Iris pigment epithelial cell (primary cell): ENCODE measurements around the gene TCERG1L.
A peak's percentile ranks its signal among the peaks of the same experiment; 100 is the strongest.
"Not testable (repeated sequence)": the region's sequence is repeated elsewhere in the genome, so short reads cannot be mapped to it uniquely, and the experiment has no call there.

ENCODE experiments used
- DNase-seq: peaks from one replicate; pipeline ENCODE4 v3.0.0-alpha.2; 2011; ENCODE audit warnings: low read depth

Gene TCERG1L

DNA sequence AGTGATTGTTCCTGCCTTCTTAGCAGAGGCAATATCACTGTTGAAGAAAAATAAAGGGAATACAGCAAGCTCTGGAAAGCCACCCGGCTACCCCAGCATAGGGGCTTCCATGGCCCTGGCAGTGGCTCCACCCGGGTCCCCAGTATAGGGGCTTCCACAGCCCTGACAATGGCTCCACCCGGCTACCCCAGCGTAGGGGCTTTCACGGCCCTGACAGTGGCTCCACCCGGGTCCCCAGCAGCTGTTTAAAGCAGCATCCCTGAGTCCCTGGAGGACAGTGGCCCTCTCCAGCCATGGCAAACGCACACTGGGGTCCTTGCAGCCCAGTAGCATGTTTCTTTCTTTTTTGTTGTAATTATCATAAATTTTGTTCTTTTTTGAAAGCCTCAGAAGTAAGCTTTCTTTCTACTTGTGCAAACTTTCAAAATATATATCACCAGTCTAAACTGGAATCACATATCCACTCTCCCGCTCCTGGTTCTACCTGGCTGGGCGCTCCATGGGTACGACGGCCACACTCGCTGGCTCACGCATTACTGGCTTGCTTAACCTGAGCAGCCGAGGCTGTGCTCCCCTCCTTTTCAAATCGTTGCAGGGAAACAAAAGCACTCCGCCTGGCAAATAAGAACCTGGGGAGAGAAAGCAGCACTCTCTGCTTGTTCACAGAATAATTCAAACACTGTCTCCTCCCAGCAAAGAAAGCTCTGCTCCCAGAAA lies 62.1 kb downstream of the TCERG1L start:
- DNase-seq = no peak

GRCh38 chr10:131248376-131249165 lies 63.0 kb downstream of the TCERG1L start:
- no peak for DNase-seq

GRCh38 chr10:131247873-131248272 lies 63.6 kb downstream of the TCERG1L start:
- DNase-seq = no peak

DNA sequence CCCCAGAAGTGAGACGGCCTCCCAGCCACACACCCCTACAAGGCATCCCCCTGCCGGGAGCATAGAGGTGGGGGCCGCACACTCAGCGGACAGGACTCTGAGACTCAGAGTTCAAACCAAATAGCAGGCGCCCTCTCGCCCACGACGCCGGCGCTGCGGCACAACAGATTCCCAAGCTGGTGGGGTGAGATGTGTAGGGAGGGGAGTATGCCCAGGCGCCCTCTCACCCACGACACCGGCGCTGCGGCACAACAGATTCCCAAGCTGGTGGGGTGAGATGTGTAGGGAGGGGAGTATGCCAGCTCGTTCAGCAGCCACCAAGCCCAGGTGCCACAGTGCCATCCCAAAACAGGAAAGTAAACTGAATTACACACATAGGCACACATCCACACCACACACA lies 64.7 kb downstream of the TCERG1L start:
- no peak for DNase-seq

DNA sequence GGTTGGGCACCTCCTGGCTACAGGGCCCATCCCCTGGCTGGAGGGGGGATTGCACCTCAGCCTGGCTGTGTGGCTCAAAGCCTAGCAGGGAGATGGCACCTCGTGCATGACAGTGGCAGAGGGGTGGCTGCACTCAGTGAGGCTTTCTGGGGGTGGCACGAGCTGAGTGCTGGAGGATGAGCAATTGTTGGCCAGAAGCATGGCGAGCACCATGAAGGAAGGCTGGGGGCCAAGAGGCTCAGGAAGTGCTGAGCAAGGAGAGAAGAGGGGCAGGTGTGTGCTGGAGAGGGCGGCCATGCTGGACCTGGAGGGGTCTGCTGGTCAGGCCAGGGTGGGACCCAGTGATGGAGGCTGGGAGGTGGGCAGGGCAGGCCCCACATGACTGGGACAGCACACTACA lies 65.4 kb downstream of the TCERG1L start:
- DNase-seq = no peak

DNA sequence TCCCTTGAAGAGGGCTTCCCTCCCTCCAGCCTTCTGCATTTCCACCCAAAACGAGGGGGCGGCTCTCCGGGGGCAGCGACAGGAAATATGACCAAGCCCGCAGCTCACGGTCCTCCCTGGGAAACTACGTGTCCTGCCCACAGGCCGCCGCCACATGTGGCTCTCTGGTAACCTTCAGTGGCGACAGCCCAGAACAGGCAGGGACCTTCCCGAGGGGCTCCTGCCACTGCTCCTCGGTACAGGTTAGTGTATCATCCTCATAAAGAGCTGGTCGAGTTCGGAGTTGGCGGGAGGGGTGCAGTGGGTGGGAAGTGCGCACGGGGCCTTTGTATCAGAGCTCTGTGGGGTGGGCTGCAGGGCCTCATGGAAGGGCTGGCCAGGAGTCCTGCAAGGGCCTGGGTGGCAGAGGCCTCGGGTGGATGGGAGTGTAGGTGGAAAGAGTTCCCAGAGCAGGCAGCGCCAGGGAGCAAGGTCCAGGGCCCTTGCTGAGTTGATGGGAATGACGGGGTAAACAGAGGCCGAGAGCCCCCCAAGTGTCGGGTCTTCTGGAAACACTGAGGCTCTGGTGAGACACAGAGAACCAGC lies 66.0 kb downstream of the TCERG1L start:
- DNase-seq = no peak

DNA sequence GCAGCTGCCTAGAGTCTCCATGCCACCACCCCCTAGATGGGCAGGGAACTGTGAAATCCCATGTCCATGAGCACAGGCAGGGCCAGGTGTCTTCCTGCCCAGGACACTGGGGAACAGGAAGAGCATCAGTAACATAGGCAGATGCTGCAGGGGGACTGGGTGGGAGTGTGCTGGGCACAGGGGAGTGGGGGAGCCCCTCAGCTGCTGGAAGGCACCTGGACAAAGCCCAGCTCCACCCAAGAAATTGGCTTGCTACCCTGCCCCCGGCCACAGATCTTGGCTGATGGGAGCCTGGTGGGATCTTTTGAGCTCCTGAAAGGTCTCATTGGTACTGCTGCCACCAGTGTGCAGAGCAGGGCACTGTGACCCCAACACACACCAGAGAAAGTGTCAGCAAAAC lies 66.7 kb downstream of the TCERG1L start:
- no peak for DNase-seq

DNA sequence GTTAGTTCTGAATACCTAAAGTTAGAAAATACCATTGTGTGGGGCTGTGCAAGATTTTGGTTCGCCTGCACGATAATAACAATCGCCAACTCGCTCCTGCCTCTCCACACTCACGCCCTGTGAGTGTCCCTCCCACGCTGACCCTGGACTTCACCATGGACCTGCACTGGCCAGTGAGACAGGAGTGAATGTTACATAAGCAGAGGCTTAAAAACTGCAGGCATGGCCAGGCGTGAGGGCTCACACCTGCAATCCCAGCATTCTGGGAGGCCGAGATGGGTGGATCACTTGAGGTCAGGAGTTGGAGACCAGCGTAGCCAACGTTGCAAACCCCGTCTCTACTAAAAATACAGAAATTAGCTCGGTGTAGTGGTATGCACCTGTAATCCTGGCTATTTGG lies 68.4 kb downstream of the TCERG1L start:
- DNase-seq = no peak

- DNase-seq = peak; percentile 1
Measured at GRCh38 chr10:131242007-131242406, 69.5 kb downstream of the TCERG1L start.

- no peak for DNase-seq
Measured at GRCh38 chr10:131240691-131241090, 70.8 kb downstream of the TCERG1L start.

GRCh38 chr10:131239926-131240325 lies 71.6 kb downstream of the TCERG1L start:
- no peak for DNase-seq

GRCh38 chr10:131239450-131239849 lies 72.1 kb downstream of the TCERG1L start:
- no peak for DNase-seq

- DNase-seq = no peak
Measured at GRCh38 chr10:131238669-131239280, 72.7 kb downstream of the TCERG1L start.

DNA sequence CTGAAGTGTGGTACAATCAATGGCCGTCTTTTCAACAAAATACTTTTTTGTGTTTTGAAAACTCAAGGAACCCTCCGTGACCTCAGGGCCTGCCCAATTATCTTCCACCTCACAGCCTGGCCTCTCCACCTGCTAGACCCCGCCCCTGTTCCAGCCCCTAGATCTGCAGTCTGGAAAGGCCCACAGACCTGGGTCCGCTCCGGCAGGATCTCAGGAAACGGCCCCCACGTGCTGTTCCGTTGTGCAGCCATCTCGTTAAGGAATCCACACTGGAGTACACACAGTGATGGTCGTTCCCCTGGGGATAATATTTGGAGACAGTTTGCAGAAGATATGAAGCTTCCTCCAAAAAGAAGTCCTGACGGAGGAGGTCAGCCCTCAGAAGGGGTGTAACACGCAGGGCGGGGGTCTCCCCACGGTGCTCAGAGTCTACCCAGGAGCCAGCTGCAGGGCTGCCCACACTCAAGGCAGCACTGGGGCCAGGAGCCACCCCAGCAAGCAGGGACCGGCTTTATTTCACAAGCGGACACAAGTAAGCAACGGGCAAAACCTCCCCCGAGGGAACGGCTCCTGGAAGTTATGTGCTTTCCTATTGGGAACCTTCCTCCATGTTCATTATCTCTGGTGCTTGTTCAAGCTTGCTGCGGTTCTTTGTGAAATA lies 73.4 kb downstream of the TCERG1L start:
- DNase-seq = no peak

GRCh38 chr10:131234606-131235005 lies 76.9 kb downstream of the TCERG1L start:
- DNase-seq = not testable (repeated sequence)

- DNase-seq = no peak
Measured at GRCh38 chr10:131233611-131234258, 77.8 kb downstream of the TCERG1L start.

DNA sequence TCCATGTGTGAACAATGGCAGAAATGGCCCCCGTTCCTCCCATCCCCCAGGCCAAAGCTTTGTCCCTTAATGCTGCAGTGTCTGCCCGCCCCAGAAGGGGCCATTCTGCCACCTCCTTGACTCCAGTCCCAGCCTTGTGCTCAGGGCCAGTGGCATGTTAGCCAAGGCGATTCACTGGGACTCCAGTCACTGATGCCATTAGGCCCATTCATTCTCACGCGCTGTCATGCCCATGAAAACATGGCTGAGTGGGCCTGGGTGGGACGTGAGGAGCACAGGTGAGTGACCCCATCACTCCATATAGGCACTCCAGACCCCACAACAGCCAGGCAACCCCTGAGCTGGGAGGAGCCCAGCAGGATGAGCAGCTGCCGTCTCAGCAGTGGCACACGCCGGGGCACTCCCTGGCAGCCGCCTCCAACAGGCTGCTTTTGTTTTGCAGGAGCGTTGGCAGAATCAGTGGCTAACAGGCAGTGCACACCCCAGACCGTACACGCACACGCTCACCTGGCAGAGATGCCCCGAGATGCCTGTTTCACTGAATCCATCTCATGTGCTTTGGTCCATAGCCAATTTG lies 79.5 kb downstream of the TCERG1L start:
- no peak for DNase-seq

DNA sequence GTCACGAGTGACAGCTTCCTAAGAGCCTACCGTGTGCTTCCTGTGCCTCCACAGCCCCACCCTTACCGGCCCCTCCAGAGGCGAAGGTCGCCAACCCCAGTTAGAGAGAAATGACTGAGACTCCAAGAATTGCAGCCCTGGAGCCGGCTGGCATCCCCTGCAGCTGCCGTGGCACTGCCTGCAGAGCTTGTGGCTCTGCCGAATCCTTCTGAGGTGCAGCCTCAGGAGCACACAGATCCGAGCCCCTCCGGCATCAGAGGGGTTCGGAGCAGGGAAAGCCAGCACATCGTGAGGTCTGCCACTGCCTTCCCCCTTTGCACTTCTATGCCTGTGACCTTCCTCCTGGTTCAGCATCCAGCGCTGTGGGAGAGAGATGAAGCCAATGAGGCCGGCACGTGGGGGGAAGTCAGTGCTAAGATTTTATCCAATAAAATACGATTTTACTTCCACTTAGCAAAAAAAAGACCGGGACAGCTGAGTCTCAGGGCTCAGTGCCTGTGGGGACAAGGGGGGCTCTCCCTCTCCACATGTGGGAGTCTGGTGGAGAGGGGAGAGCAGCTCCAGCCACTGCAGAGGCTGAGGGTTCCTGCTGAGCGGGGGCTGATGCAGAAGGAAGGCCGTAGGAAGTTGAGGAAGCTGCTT lies 80.1 kb downstream of the TCERG1L start:
- DNase-seq = no peak

DNA sequence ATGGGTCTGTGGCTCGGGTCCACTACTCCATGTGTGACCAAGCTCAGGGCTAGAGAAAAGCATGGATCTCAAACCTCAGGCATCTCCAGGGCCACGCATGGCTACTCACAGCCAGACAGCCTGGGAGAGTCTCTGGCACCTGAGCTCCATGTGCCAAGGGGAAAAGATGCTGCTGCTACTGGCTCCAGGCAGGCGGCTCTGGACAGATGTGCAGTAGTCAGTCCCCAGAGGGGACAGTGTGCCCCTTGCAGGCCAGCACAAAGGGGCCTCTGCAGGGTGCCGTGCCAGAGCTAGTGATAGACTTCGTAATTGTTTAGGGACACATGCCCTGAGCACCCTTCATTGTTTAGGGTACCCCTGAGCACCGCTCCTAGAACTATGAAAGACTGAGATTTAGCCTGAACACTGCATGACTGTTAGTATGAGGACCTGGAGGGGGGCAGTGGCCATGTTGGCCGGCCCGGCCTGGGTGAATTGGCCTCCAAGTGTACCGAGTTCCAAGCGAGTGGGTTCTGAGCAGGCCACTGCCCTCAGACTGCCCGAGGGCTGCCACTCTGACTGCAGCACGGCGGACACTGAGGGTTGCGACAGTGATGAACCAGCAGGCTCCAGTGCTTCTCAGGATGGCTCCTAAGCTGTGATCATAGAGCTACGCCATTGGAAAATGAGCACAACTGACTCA lies 80.7 kb downstream of the TCERG1L start:
- DNase-seq = no peak

DNA sequence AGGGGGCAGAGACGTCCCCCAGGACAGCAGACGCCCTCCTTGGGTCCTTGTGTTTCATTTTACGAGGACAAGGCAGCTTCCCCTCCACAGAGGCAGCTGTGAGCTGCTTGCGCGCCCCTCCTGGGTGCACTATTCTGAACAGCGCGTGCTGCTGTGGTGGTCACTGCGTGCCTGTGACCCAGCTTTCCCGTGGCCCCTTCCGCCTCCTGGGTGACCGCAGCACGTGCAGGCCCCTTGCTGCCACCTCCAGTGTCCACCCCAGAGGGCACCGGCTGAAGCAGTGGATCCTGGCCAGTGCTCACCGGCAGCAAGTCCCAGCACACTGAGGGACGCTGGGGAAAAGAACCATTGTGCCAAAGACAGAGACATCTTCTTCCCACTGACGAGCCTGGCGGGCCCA lies 81.4 kb downstream of the TCERG1L start:
- no peak for DNase-seq
